Fibroblast of the aortic adventitia (primary cell): ENCODE data around the gene LMTK2. TPM values are rescaled to one million over a fixed set of nuclear protein-coding genes. Genes with fewer than 3 reads are reported as not detected.
"Not testable (repeated sequence)": the region's sequence is repeated elsewhere in the genome, so short reads cannot be mapped to it uniquely, and the experiment has no call there.

Experiments
- DNase-seq: peaks from one replicate; pipeline ENCODE4 v3.0.0-alpha.2; 2010; ENCODE audit warnings: low read depth
- H3K4me3 ChIP-seq: 2 replicates; pipeline ENCODE4 v1.5.1; 2011; ENCODE audit warnings: low read depth, mild to moderate bottlenecking, control low read depth, low read length, moderate library complexity
- total RNA-seq: library from RNA; depleted of rRNA; stranded (reverse); fragments of >200 nt; gene quantifications from 2 replicates; pipeline ENCODE4 v1.2.3, GENCODE V29; 2012; ENCODE audit warnings: low replicate concordance
- TF ChIP-seq, protein P1 (sequence below): IDR thresholded peaks from 2 replicates; pipeline ENCODE4 v1.5.1; 2011; ENCODE audit warnings: mild to moderate bottlenecking, low read length, control low read depth, inconsistent platforms; ENCODE audit not compliant: insufficient read depth

The LMTK2 gene
- total RNA-seq, 1 donor: 10.8 TPM

DNA sequence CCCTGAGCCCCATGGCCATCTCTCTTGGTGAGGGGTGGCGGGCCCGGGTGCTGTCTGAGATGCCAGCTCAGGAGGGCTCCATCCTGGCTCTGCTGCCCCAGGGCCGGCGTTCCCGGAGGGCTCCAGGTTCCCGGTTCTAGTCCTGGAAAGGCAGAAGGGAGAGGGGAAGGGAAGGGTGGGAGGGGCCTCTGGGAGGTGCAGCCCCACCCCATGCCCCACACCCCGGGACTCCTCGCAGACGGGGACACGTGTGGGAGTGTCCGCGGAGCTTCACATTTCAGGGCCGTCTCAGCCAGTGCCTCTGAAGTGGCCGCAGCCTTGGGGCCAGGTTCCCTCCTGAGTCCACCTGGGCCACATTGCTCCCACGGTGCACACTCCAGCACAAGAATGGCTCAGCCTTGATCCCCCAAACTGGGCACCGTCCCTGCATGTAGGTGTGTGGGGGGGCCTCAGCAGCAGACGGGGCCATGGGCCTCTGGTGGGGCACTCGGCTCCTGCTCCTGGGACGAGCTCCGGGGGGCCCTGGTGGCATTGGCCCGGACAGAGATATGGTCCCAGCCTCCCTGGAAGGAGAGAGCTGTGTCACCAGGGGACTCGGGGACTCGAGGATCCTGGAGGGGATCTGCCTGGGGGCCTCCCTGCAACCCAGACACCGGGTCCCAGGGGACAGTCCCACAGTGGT, 110.4 kb downstream of the LMTK2 start:
- H3K4me3 ChIP-seq: no peak overlapping the region
- TF ChIP-seq, protein P1, sequence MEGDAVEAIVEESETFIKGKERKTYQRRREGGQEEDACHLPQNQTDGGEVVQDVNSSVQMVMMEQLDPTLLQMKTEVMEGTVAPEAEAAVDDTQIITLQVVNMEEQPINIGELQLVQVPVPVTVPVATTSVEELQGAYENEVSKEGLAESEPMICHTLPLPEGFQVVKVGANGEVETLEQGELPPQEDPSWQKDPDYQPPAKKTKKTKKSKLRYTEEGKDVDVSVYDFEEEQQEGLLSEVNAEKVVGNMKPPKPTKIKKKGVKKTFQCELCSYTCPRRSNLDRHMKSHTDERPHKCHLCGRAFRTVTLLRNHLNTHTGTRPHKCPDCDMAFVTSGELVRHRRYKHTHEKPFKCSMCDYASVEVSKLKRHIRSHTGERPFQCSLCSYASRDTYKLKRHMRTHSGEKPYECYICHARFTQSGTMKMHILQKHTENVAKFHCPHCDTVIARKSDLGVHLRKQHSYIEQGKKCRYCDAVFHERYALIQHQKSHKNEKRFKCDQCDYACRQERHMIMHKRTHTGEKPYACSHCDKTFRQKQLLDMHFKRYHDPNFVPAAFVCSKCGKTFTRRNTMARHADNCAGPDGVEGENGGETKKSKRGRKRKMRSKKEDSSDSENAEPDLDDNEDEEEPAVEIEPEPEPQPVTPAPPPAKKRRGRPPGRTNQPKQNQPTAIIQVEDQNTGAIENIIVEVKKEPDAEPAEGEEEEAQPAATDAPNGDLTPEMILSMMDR: no peak
- no peak for DNase-seq

DNA sequence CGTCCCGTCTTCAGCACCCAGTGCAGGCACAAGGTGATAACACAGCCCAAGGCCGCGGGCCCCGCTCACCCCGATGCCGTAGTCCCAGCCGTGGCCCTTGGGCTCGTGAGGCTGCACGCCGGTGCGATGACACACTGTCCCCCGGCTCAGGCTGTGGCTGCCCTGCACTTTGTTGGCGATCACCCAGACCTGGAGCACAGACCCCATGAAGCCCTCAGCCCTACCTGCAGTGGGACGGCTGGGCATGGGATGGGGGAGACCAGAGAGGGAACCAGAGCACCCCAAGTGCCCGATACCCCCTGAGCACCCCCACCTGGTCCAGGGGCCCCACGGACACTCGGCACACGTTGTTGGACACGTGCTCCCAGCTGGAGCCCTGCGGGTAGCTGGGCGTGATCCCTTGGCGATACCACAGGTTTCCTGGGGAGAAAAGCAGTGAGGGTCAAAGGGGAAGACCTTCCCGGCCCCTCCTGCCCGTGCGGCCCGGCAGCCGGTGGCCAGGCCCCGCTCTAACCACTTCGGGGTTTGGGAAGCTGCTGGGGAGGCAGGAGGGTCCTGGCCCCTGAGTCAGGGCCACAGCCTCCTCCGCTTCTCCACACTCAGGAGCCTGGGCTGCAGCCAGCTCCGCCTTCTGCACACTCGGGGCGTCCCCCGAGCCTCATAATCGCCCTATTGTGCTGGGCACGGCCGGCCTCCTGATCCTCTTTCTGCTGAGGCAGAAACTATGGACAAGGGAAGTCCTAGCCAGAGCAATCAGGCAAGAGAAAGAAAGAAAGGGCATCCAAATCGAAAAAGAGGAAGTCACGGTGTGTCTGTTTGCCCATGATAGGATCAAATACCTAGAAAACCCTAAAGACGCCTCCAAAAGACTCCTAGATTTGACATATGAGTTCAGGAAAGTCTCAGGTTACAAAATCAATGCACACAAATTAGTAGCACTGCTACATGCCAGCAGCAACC, 111.2 kb downstream of the LMTK2 start:
- no peak overlapping the region for H3K4me3 ChIP-seq
- TF ChIP-seq, protein P1: no peak
- no peak for DNase-seq

- DNase-seq, H3K4me3 ChIP-seq: not testable (repeated sequence)
Measured at GRCh38 chr7:98219382-98219781, 112.7 kb downstream of the LMTK2 start.

DNA sequence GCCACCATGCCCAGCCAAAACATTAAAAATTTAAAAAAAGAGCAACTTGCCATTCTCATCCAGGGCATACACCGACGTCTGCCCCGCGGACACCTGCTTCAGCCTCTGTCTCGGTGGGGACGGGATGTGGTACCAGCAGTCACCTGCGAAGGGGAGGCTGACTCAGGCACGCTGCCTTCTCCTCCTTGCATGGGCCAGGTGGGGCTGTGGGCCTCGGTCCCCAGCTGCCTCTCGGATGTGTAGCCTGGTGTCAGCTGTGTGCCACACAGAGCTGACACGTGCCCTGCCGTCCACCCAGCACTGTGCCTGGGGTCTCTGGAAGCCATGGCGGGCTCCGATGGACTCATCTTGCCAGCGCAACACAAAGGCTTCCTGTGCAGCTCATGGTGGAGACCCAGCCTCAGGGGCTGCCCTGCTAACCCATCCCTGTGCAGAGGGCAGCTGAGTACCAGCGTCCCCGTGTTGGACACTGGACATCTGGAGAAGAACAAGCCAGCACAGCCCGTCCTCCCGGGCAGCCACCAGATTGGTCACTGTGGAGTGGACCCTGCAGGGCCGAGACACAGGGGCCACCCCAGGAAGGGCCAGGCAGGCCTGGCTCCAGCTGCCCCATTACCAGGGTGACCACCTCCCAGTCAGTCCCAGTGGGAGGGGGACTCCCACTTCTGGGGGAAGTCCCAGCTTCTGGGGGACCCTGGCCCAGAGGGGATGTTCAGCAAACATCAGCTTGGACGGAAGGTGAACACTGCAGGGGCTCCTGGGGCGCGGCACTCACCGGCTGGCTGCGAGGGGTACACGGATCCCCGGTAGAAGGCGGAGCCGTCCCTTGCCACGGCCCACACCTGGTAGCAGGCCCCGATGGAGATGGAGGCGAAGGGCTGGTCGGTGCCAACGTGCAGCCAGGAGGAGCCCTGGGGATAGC, 115.2 kb downstream of the LMTK2 start:
- H3K4me3 ChIP-seq: no peak overlapping the region
- TF ChIP-seq, protein P1: no peak
- no peak for DNase-seq

GRCh38 chr7:98222533-98223195, 116.0 kb downstream of the LMTK2 start:
- TF ChIP-seq, protein P1: no peak
- no peak for DNase-seq
- H3K4me3 ChIP-seq: no peak overlapping the region

DNA sequence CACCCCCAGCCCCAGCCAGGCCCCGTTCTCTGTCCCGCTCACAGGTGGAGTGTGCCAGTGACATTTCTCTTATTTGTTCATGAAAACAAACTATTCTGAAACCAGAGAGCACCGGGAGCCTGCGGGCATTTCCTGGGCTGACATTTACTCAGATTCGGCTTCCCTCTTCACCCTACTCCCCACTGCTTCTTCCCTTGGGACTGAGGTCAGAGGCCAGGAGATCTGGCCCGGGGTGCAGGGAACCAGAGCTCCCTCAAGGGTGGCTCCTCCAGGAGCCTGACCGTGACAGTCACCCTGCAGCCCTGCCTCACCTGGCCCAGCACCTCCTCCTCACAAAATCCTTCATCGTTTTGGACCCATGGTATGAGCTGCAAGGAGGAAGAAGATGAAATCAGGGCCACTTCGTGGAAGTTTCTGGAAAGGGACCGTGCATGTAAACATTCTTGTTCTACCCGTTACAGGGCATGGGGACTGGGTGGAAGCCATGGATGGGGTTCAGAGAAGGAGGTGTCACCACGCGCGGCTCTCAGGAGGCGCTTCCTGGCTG, 116.8 kb downstream of the LMTK2 start:
- no peak for DNase-seq
- TF ChIP-seq, protein P1: no peak
- no peak overlapping the region for H3K4me3 ChIP-seq
